Keratinocyte (primary cell): ENCODE measurements around the gene NLK. TPM values are rescaled to one million over a fixed set of nuclear protein-coding genes. Genes with fewer than 3 reads are reported as not detected.

Experiments
- DNase-seq: peaks from one replicate; pipeline ENCODE4 v3.0.0-alpha.2; 2011; ENCODE audit warnings: low read depth, missing footprints, low spot score
- FAIRE-seq: peaks from 2 replicates; lab custom pipeline; 2011; peaks lifted over from hg19 to GRCh38; lab: Jason Lieb, UNC
- H2AFZ ChIP-seq: 2 replicates; pipeline ENCODE4 v1.6.0; 2012; ENCODE audit warnings: low read length, control low read depth, inconsistent platforms; ENCODE audit not compliant: control insufficient read depth
- H3K27ac ChIP-seq: 2 replicates; pipeline ENCODE4 v1.5.1; 2011; ENCODE audit warnings: low read length; ENCODE audit not compliant: control insufficient read depth, insufficient read depth
- H3K27me3 ChIP-seq: 3 replicates; pipeline ENCODE4 v1.6.0; 2011; ENCODE audit warnings: low read length; ENCODE audit not compliant: control insufficient read depth, insufficient read depth; ENCODE audit errors: extremely low read depth
- H3K36me3 ChIP-seq, 2 experiments: 2 replicates in 1 of 2; 3 replicates in 1 of 2; pipeline ENCODE4 v1.5.1; 2011; ENCODE audit warnings: low read length in 2 of 2, mild to moderate bottlenecking in 1 of 2; ENCODE audit not compliant: control insufficient read depth in 2 of 2, insufficient read depth in 2 of 2; ENCODE audit errors: extremely low read depth in 1 of 2
- H3K4me1 ChIP-seq: 3 replicates; pipeline ENCODE4 v1.5.1; 2011; ENCODE audit warnings: low read length; ENCODE audit not compliant: control insufficient read depth, insufficient read depth; ENCODE audit errors: extremely low read depth
- H3K4me2 ChIP-seq: 3 replicates; pipeline ENCODE4 v1.6.0; 2011; ENCODE audit warnings: low read depth, low read length; ENCODE audit not compliant: control insufficient read depth, insufficient read depth; ENCODE audit errors: extremely low read depth
- H3K4me3 ChIP-seq, 3 experiments: fragments of 200-600 bp in 1 of 3; sonication (generic) in 1 of 3; 2 replicates in 2 of 3; 3 replicates in 1 of 3; pipeline ENCODE4 v1.5.1; 2011 to 2016; ENCODE audit warnings: low read length in 3 of 3, mild to moderate bottlenecking in 3 of 3, control low read depth in 2 of 3, inconsistent platforms in 1 of 3, low read depth in 1 of 3, mixed read lengths in 1 of 3, mixed run types in 1 of 3, moderate library complexity in 1 of 3; ENCODE audit not compliant: control insufficient read depth in 2 of 3, insufficient read depth in 2 of 3; ENCODE audit errors: extremely low read depth in 1 of 3
- H3K79me2 ChIP-seq: 2 replicates; pipeline ENCODE4 v1.6.0; 2012; ENCODE audit warnings: low read length; ENCODE audit not compliant: control insufficient read depth, insufficient read depth
- H3K9ac ChIP-seq: 3 replicates; pipeline ENCODE4 v1.6.0; 2011; ENCODE audit warnings: low read length; ENCODE audit not compliant: control insufficient read depth, insufficient read depth; ENCODE audit errors: extremely low read depth
- H3K9me1 ChIP-seq: 3 replicates; pipeline ENCODE4 v1.6.0; 2011; ENCODE audit warnings: low read length; ENCODE audit not compliant: control insufficient read depth, insufficient read depth; ENCODE audit errors: extremely low read depth
- H3K9me3 ChIP-seq: 2 replicates; pipeline ENCODE4 v1.5.1; 2012; ENCODE audit warnings: low read depth, low read length; ENCODE audit not compliant: control insufficient read depth
- H4K20me1 ChIP-seq: 3 replicates; pipeline ENCODE4 v1.6.0; 2011; ENCODE audit warnings: low read length; ENCODE audit not compliant: control insufficient read depth, insufficient read depth; ENCODE audit errors: extremely low read depth
- EZH2 ChIP-seq: IDR thresholded peaks from one replicate; pipeline ENCODE4 v1.6.1; 2012; ENCODE audit warnings: inconsistent platforms, mild to moderate bottlenecking, low read length, moderate library complexity
- dilution Hi-C: fragments of 300-500 bp; cut with MboI; formaldehyde crosslinking; loops from one replicate; pipeline ENCODE4 v1.7.0; 2020; ENCODE audit warnings: low sequenced_read_pairs; ENCODE audit not compliant: extremely low pct_ligation_motif_present
- polyA plus RNA-seq, 5 experiments: library from polyadenylated mRNA; depleted of rRNA in 3 of 5; stranded (reverse) in 3 of 5; stranded (forward) in 1 of 5; unstranded in 1 of 5; fragments of >200 nt; gene quantifications; 1 replicate in 1 of 5; 2 replicates in 3 of 5; 3 replicates in 1 of 5; pipeline versions ENCODE4 v1.2.1 to v1.2.3, GENCODE V29; 2011 to 2012; ENCODE audit warnings: missing spikeins in 2 of 5, low read depth in 1 of 5, low replicate concordance in 1 of 5
- TF ChIP-seq, protein P1 (sequence below), 3 experiments: IDR thresholded peaks in 1 of 3; conservative IDR thresholded peaks in 1 of 3; optimal IDR thresholded peaks in 1 of 3; 2 replicates in 2 of 3; 3 replicates in 1 of 3; pipeline versions ENCODE3 to v1.5.1; 2011; ENCODE audit warnings: low read length in 3 of 3, mild to moderate bottlenecking in 3 of 3, moderate library complexity in 2 of 3, control low read depth in 1 of 3, inconsistent platforms in 1 of 3; ENCODE audit not compliant: insufficient read depth in 2 of 3; ENCODE audit errors: extremely low read depth in 1 of 3

NLK gene
- polyA plus RNA-seq, 1 donor (not counting 4 experiments of a cell fraction or from before 2014, with no cell fraction given), result 20.9 TPM

DNA sequence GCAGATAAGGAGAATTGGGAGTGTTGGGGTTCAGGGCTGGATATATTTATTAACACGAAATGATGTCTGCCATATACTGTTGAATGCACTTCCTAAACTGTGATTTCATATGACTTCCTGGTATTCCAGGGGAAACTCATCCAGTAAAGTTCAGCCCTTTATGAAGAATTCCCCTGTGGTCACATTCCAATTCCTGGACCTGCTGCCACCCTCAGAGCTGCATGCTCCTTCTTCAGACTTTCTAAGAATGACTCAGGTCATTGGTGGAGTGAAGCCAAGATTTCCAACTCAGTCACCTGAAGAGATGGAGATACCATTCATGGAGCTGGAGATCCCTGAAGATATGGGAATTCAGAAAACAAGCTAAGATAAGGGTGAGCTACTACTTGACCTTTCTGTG lies 162.3 kb downstream of the NLK start:
- H3K9me1 ChIP-seq, result no peaks in the 10 kb centered on the region
- H3K4me2 ChIP-seq, result no peak overlapping the region
- H3K36me3 ChIP-seq, result no peaks in the 10 kb centered on the region
- H3K9me3 ChIP-seq, result no peaks in the 10 kb centered on the region
- no peak overlapping the region for H3K4me3 ChIP-seq
- H3K4me1 ChIP-seq, result peaks cover 8% of the 10 kb centered on the region
- no peak overlapping the region for H2AFZ ChIP-seq
- dilution Hi-C loops, result no loop called here
- TF ChIP-seq EZH2, result no peak
- TF ChIP-seq, protein P1, sequence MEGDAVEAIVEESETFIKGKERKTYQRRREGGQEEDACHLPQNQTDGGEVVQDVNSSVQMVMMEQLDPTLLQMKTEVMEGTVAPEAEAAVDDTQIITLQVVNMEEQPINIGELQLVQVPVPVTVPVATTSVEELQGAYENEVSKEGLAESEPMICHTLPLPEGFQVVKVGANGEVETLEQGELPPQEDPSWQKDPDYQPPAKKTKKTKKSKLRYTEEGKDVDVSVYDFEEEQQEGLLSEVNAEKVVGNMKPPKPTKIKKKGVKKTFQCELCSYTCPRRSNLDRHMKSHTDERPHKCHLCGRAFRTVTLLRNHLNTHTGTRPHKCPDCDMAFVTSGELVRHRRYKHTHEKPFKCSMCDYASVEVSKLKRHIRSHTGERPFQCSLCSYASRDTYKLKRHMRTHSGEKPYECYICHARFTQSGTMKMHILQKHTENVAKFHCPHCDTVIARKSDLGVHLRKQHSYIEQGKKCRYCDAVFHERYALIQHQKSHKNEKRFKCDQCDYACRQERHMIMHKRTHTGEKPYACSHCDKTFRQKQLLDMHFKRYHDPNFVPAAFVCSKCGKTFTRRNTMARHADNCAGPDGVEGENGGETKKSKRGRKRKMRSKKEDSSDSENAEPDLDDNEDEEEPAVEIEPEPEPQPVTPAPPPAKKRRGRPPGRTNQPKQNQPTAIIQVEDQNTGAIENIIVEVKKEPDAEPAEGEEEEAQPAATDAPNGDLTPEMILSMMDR (optimal IDR thresholded peaks at IDR 0.05 in 1 of 3, IDR thresholded peaks at IDR 0.05 in 1 of 3, conservative IDR thresholded peaks at IDR 0.05 in 1 of 3; ENCODE audit: extremely low read depth in 1 of 3, insufficient read depth in 2 of 3, low read length in 3 of 3), result no peak
- FAIRE-seq (peak; percentile 81), DNase-seq (no peak)
- H3K27ac ChIP-seq, result no peak overlapping the region
- no peaks in the 10 kb centered on the region for H4K20me1 ChIP-seq
- no peaks in the 10 kb centered on the region for H3K79me2 ChIP-seq
- H3K9ac ChIP-seq, result no peak overlapping the region
- no peaks in the 10 kb centered on the region for H3K27me3 ChIP-seq

DNA sequence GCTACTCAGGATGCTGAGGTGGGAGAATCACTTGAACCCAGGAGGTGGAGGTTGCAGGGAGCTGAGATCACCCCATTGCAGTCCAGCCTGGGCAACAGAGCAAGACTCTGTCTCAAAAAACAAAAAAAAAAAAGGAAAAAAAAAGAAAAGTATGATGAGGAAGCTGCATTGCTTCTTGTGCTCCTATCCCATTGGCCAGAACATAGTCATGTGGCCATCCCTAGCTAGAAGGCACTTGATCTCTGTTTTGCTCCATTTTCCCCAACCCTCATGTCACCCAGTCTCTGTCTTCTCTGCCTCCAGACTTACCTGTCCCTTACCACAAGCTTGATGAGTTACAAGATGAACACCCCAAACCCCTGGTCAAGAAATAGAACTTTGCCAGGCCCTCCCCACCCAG lies 163.8 kb downstream of the NLK start:
- TF ChIP-seq EZH2, result no peak
- TF ChIP-seq, protein P1 (optimal IDR thresholded peaks at IDR 0.05 in 1 of 3, IDR thresholded peaks at IDR 0.05 in 1 of 3, conservative IDR thresholded peaks at IDR 0.05 in 1 of 3; ENCODE audit: extremely low read depth in 1 of 3, insufficient read depth in 2 of 3, low read length in 3 of 3), result no peak

More for the DNA sequence above, 163.8 kb downstream of the NLK start:
- H4K20me1 ChIP-seq, result no peaks in the 10 kb centered on the region
- H3K4me1 ChIP-seq, result peaks cover 8% of the 10 kb centered on the region
- no peak overlapping the region for H3K9ac ChIP-seq
- H3K9me3 ChIP-seq, result no peaks in the 10 kb centered on the region
- H2AFZ ChIP-seq, result no peak overlapping the region
- H3K9me1 ChIP-seq, result no peaks in the 10 kb centered on the region
- dilution Hi-C loops, result no loop called here
- no peak overlapping the region for H3K4me3 ChIP-seq
- no peaks in the 10 kb centered on the region for H3K27me3 ChIP-seq
- H3K4me2 ChIP-seq, result no peak overlapping the region
- H3K79me2 ChIP-seq, result no peaks in the 10 kb centered on the region
- no peaks in the 10 kb centered on the region for H3K36me3 ChIP-seq
- no peak for DNase-seq
- H3K27ac ChIP-seq, result no peak overlapping the region
- FAIRE-seq, result no peak
